GM20000 (cell line): ENCODE data around the gene CCL15.

ENCODE experiments used
- DNase-seq: peaks from one replicate; pipeline ENCODE4 v3.0.0; 2012; ENCODE audit warnings: low spot score
- CTCF ChIP-seq: IDR thresholded peaks from 2 replicates; pipeline ENCODE4 v1.5.1; 2012; ENCODE audit warnings: mild to moderate bottlenecking, control low read depth; ENCODE audit errors: extremely low read depth, missing control alignments

The CCL15 gene

DNA sequence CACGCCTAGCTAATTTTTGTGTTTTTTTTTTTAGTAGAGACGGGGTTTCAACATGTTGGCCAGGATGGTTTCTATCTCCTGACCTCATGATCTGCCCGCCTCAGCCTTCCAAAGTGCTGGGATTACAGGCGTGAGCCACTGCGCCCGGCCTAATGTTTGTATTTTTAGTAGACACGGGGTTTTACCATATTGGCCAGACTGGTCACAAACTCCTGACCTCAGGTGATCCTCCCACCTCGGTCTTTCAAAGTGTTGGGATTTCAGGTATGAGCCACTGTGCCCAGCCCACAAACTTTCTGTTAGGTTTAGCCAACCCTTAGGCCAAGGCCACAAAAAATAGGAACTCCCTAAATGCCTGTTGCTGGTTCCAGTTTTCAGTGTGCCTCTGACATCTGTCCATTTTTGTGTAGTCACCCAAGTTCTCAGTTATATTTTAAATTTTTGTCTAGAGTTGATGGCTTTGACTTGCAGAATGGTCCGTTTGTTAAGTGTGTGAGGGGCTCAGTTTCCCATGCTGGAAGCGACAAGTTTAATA, 32.8 kb downstream of the CCL15 start:
- DNase-seq = no peak
- no peak for TF ChIP-seq CTCF

- no peak for TF ChIP-seq CTCF
- DNase-seq = no peak
These were observed 36.1 kb downstream of the CCL15 start for GRCh38 chr17:35965272-35965671.

GRCh38 chr17:35963663-35964062, 37.7 kb downstream of the CCL15 start:
- TF ChIP-seq CTCF = no peak
- DNase-seq = no peak

DNA sequence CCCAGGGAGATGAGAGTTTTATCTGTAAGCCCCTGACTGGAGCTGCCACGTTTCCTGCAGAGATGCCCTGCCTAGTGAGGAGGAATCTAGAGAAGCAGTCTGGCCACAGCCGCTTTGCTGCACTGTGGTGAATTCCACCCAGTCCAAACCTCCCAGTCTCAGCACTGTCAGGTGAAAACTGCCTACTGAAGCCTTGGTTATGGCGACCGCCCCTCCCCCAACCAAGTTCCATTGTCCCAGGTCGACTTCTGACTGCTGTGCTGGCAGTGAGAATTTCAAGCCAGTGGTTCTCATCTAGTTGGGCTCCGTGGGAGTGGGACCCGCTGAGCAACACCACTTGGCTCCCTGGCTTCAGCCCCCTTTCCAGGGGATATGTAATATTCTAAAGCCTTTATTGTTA, 47.6 kb downstream of the CCL15 start:
- no peak for DNase-seq
- no peak for TF ChIP-seq CTCF

- no peak for TF ChIP-seq CTCF
- DNase-seq = no peak
These were observed 52.0 kb downstream of the CCL15 start for GRCh38 chr17:35949401-35949800.

DNA sequence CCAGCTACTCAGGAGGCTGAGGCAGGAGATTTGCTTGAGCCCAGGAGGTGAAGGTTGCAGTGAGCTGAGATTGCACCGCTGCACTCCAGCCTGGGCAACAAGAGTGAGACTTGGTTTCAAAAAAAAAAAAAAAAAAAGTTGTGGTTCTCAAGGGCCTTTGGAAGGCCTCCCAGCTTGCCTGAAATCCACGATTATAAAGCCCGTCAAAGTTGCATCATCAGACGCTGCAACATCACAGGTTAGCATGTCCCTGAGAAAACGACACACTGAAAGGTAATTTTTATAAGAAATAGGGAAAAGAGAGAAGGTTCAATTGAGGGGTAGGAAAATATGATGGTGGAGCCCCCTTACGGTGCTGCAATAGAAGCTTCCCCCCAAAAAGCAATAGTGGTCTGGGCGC, 53.3 kb downstream of the CCL15 start:
- DNase-seq = no peak
- TF ChIP-seq CTCF = no peak
